Dendritic cell treated with granulocyte-macrophage colony-stimulating factor and Interleukin-4, amounts not matched to agents 40 ng/mL and 50 ng/mL, for 4 days (primary cell): ENCODE data around the gene RNF144A.
"Not testable (repeated sequence)": the region's sequence is repeated elsewhere in the genome, so short reads cannot be mapped to it uniquely, and the experiment has no call there.

Source experiments
- H3K27ac Mint-ChIP-seq: one replicate; pipeline ENCODE4 v1.8.0; 2022; ENCODE audit warnings: mild to moderate bottlenecking, mixed read lengths
- H3K27me3 Mint-ChIP-seq: one replicate; pipeline ENCODE4 v1.8.0; 2022; ENCODE audit warnings: mild to moderate bottlenecking, mixed read lengths
- H3K36me3 Mint-ChIP-seq: one replicate; pipeline ENCODE4 v1.8.0; 2022; ENCODE audit warnings: low read depth, mixed read lengths
- H3K4me1 Mint-ChIP-seq: one replicate; pipeline ENCODE4 v1.8.0; 2022; ENCODE audit warnings: low read depth, mixed read lengths
- H3K4me3 Mint-ChIP-seq: one replicate; pipeline ENCODE4 v1.8.0; 2022; ENCODE audit warnings: mild to moderate bottlenecking, moderate library complexity, mixed read lengths
- H3K9me3 Mint-ChIP-seq: one replicate; pipeline ENCODE4 v1.8.0; 2022; ENCODE audit warnings: mixed read lengths
- intact Hi-C: fragments of 100-400 bp; cut with micrococcal nuclease; formaldehyde crosslinking; loops from one replicate; pipeline ENCODE4 v1.15.0; 2022

RNF144A gene

GRCh38 chr2:6993229-6993640 lies 76.0 kb downstream of the RNF144A start:
- intact Hi-C loops: no loop called here

GRCh38 chr2:6993936-6994335 lies 76.7 kb downstream of the RNF144A start:
- no peaks in the 10 kb centered on the region for H3K27me3 Mint-ChIP-seq
- H3K36me3 Mint-ChIP-seq: no peaks in the 10 kb centered on the region
- H3K9me3 Mint-ChIP-seq: no peaks in the 10 kb centered on the region
- no peak overlapping the region for H3K27ac Mint-ChIP-seq
- H3K4me1 Mint-ChIP-seq: peaks cover 6% of the 10 kb centered on the region
- intact Hi-C loops: no loop called here
- no peak overlapping the region for H3K4me3 Mint-ChIP-seq

More at GRCh38 chr2:6993229-6993640, 76.0 kb downstream of the RNF144A start:
- no peak overlapping the region for H3K4me3 Mint-ChIP-seq
- H3K36me3 Mint-ChIP-seq: no peaks in the 10 kb centered on the region
- H3K4me1 Mint-ChIP-seq: peaks cover 6% of the 10 kb centered on the region
- H3K27me3 Mint-ChIP-seq: no peaks in the 10 kb centered on the region
- H3K9me3 Mint-ChIP-seq: no peaks in the 10 kb centered on the region
- no peak overlapping the region for H3K27ac Mint-ChIP-seq

GRCh38 chr2:6994536-6995128 lies 77.4 kb downstream of the RNF144A start:
- H3K4me3 Mint-ChIP-seq: no peak overlapping the region
- intact Hi-C loops: no loop called here
- H3K36me3 Mint-ChIP-seq: no peaks in the 10 kb centered on the region
- no peaks in the 10 kb centered on the region for H3K9me3 Mint-ChIP-seq
- H3K4me1 Mint-ChIP-seq: peaks cover 12% of the 10 kb centered on the region
- H3K27me3 Mint-ChIP-seq: no peaks in the 10 kb centered on the region
- H3K27ac Mint-ChIP-seq: no peak overlapping the region

- Mint-ChIP-seq H3K4me1 (peaks cover 12% of the 10 kb centered on the region), H3K27ac (no peak overlapping the region), H3K9me3 (no peaks in the 10 kb centered on the region), H3K4me3 (no peak overlapping the region), H3K27me3 (no peaks in the 10 kb centered on the region), H3K36me3 (no peaks in the 10 kb centered on the region)
- intact Hi-C loops: no loop called here
Observed at GRCh38 chr2:6995391-6996097, 78.3 kb downstream of the RNF144A start.

- intact Hi-C loops: no loop called here
- Mint-ChIP-seq H3K9me3 (no peaks in the 10 kb centered on the region), H3K36me3 (no peaks in the 10 kb centered on the region), H3K4me1 (peaks cover 14% of the 10 kb centered on the region), H3K27me3 (no peaks in the 10 kb centered on the region), H3K4me3 (no peak overlapping the region), H3K27ac (peak overlapping the region; percentile 14)
Observed at GRCh38 chr2:6999211-6999877, 82.1 kb downstream of the RNF144A start.

- H3K27ac Mint-ChIP-seq, H3K36me3 Mint-ChIP-seq, H3K9me3 Mint-ChIP-seq, intact Hi-C loops, H3K4me3 Mint-ChIP-seq, H3K27me3 Mint-ChIP-seq: not testable (repeated sequence)
- peaks cover 27% of the 10 kb centered on the region for H3K4me1 Mint-ChIP-seq
Observed at GRCh38 chr2:7001395-7001794, 84.2 kb downstream of the RNF144A start.

GRCh38 chr2:7003895-7004294 lies 86.7 kb downstream of the RNF144A start:
- Mint-ChIP-seq H3K4me3 (no peak overlapping the region), H3K4me1 (peaks cover 49% of the 10 kb centered on the region), H3K36me3 (no peaks in the 10 kb centered on the region), H3K27me3 (peaks cover 5% of the 10 kb centered on the region), H3K27ac (peak overlapping the region; percentile 47), H3K9me3 (no peaks in the 10 kb centered on the region)
- intact Hi-C loops: no loop called here

GRCh38 chr2:7004636-7005035 lies 87.4 kb downstream of the RNF144A start:
- H3K27ac Mint-ChIP-seq: peak overlapping the region; percentile 47
- intact Hi-C loops: no loop called here
- peaks cover 5% of the 10 kb centered on the region for H3K27me3 Mint-ChIP-seq
- no peaks in the 10 kb centered on the region for H3K36me3 Mint-ChIP-seq
- H3K4me3 Mint-ChIP-seq: no peak overlapping the region
- H3K9me3 Mint-ChIP-seq: no peaks in the 10 kb centered on the region
- peaks cover 45% of the 10 kb centered on the region for H3K4me1 Mint-ChIP-seq

- Mint-ChIP-seq H3K4me1 (peaks cover 50% of the 10 kb centered on the region), H3K4me3 (no peak overlapping the region), H3K27me3 (peaks cover 7% of the 10 kb centered on the region), H3K27ac (peak overlapping the region; percentile 75), H3K9me3 (no peaks in the 10 kb centered on the region), H3K36me3 (no peaks in the 10 kb centered on the region)
- intact Hi-C loops: no loop called here
Observed at GRCh38 chr2:7007488-7007845, 90.3 kb downstream of the RNF144A start.

- H3K4me3 Mint-ChIP-seq: peak overlapping the region; percentile 45
- H3K4me1 Mint-ChIP-seq: peaks cover 50% of the 10 kb centered on the region
- intact Hi-C loops: no loop called here
- no peaks in the 10 kb centered on the region for H3K36me3 Mint-ChIP-seq
- peak overlapping the region; percentile 75 for H3K27ac Mint-ChIP-seq
- peaks cover 7% of the 10 kb centered on the region for H3K27me3 Mint-ChIP-seq
- no peaks in the 10 kb centered on the region for H3K9me3 Mint-ChIP-seq
Observed at GRCh38 chr2:7007846-7008741, 90.9 kb downstream of the RNF144A start.

GRCh38 chr2:7009207-7009911 lies 92.1 kb downstream of the RNF144A start:
- H3K4me1 Mint-ChIP-seq: peaks cover 48% of the 10 kb centered on the region
- intact Hi-C loops: no loop called here
- H3K36me3 Mint-ChIP-seq: no peaks in the 10 kb centered on the region
- no peak overlapping the region for H3K27ac Mint-ChIP-seq
- no peak overlapping the region for H3K4me3 Mint-ChIP-seq
- H3K27me3 Mint-ChIP-seq: peaks cover 7% of the 10 kb centered on the region
- H3K9me3 Mint-ChIP-seq: no peaks in the 10 kb centered on the region

GRCh38 chr2:7010391-7011054 lies 93.3 kb downstream of the RNF144A start:
- Mint-ChIP-seq H3K9me3 (no peaks in the 10 kb centered on the region), H3K4me3 (no peak overlapping the region), H3K36me3 (no peaks in the 10 kb centered on the region), H3K27ac (no peak overlapping the region), H3K27me3 (peaks cover 7% of the 10 kb centered on the region), H3K4me1 (peaks cover 49% of the 10 kb centered on the region)
- intact Hi-C loops: loop anchor here (5.0 kb wide), 1 partner anchor 93 kb away; the partner anchor contains the start of gene RNF144A
